Pericardium fibroblast (primary cell): Measurements from ENCODE around the gene SMARCD2. TPM values are rescaled to one million over a fixed set of nuclear protein-coding genes. Genes with fewer than 3 reads are reported as not detected.

Experiments
- total RNA-seq: library from RNA; depleted of rRNA; stranded (reverse); fragments of >200 nt; gene quantifications from 2 replicates; pipeline ENCODE4 v1.2.3, GENCODE V29; 2015

SMARCD2 gene
- total RNA-seq: 212 and 236 TPM in 2 replicates

DNA sequence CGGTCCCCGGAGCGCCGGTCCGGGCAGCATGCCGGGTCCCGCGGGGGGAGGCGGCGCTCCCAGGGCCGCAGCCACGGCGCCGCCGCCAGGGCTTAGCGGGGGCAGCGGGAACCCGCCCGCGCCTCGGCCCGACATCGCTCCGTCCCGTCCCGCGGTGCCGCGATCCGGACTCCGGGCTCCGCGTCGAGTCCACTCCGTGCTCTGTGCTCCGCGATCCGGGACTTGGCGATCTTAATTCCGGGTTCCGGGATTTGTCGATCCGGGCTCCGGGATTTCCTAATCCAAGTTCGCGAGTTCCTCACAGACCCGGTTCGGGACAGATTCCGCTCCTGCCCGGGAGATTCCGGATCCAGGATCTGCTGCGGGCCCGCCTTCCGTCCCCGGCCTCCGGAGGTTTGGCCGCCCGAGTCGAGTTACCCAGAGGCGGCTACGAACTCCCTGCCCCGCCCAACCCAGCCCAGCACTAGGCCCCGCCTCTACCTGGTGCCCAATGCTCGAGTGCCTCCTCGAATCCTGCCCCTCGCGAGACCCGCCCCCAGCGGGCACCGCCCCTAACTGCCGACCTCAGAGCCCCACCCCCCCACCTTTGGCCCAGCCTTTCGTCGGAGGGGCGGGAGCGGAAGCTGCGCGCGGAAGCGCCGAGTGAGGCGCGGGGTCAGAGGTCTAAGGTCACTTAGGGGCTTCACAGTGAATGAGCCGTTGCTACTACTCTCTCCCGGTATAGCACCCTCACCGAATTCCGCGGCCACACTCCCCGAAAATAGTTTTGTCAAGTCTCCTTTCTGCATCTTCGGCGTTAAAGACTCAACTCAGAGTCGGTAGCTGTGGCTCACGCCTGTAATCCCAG, at the start of gene SMARCD2:
TSS of gene SMARCD2 (minus strand) at position 146 of the 847 bp plus-strand sequence. CDS start at position 135, 11 bp downstream.

DNA sequence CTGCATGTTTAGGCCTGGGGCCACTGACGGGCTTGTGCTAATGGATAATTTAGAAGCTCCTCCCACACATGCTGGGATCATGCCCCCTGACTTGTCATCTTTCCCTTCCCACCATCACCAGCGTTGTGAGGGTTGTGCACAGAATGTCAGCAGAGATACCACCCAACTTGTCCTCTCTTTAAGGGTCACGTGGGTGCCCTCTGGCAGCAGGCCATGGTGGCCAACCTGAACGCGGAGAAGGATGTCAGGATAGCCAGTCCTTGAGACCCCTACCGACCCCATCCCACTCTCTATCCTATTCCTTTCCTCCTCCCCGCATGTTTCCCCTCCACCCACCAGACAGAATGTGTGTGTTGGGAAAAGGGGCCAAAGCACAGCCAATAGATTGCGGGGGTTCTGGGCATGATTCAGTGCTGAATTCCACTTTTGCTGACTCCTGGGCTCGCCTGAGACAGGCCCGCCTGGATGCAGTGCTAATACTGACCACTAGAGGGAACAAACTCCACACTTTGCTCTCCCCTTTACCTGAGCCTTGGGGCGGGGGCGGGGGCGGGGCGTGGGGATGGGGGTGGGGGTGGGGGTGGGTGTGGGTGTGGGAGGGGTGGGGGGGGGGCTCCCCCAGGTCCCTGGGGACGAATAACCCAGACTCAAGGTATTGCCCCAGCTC, 39.6 kb upstream of the SMARCD2 start, which contains the start of gene GH2:
TSS of gene GH2 (minus strand) at position 10 of the 667 bp plus-strand sequence. CDS start 143 bp downstream, outside the sequence.

GRCh38 chr17:63873577-63873976, 31.1 kb upstream of the SMARCD2 start, which contains the start of gene CSH2:
CSH2 (minus strand) TSS chr17:63873677; CDS start chr17:63873614, 63 bp downstream.

DNA sequence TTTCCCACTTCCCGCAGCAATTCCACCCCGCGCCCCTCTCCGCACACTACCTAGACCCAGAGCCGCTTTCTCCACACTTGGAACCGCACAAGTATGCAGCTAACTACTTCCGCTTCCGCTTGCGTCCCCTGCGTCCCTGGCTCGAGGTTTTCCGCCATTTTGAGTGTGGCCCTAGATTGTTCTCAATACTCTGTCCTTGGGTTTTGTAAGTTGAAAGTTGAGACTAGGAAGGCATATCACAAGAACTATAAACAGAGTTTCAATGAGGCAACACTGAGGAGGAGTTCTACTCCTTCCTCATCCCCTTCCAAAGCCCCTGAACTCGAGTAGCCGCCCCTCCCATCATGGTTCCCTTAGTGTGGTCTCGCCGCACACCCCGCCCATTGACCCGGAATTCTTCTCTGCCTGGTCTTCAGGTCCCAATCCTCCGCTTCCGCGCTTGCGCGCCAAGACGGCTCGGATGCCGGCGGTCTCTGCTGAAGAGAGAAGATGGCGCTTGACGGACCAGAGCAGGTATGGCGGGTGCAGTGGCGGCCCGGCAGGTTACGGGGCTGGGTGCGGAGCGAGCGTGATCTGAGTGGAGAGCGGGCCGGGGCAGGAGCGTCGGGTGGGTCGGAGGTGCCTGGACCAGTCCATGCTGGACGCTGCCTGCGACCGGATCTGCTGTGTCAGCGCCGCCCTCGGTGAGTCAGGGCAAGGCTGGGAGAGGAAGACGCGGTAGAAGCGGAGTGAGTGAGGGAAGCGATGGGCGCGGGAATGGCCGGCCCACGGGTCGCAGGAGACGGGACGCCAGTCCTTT, 15.3 kb downstream of the SMARCD2 start, which contains the start of the genes FTSJ3 and PSMC5:
TSS of gene FTSJ3 (minus strand) at position 662 of the 799 bp plus-strand sequence. CDS start 761 bp downstream, outside the sequence.
TSS of gene PSMC5 (plus strand) at position 430 of the 799 bp plus-strand sequence. CDS start at position 490, 60 bp downstream.

Other genes with a start within 250 kb of the SMARCD2 start
- gene TACO1, start 241.8 kb downstream of the SMARCD2 start, total RNA-seq: 14.9 and 16.1 TPM in 2 replicates
- gene MAP3K3, start 220.3 kb downstream of the SMARCD2 start, total RNA-seq: 26.4 and 28.0 TPM in 2 replicates
- gene LIMD2, start 142.6 kb downstream of the SMARCD2 start, total RNA-seq: 13.9 and 16.3 TPM in 2 replicates
- 13.6 and 18.1 TPM in 2 replicates for gene STRADA, start 100.9 kb downstream of the SMARCD2 start, total RNA-seq
- 27.9 and 38.9 TPM in 2 replicates for gene CCDC47, start 69.1 kb downstream of the SMARCD2 start, total RNA-seq
- gene DDX42, start 68.5 kb downstream of the SMARCD2 start, total RNA-seq: 28.0 and 46.6 TPM in 2 replicates
- 50.2 and 65.2 TPM in 2 replicates for gene PSMC5, start 15.3 kb downstream of the SMARCD2 start, total RNA-seq
- 45.5 and 48.1 TPM in 2 replicates for gene FTSJ3, start 15.0 kb downstream of the SMARCD2 start, total RNA-seq
- gene CSH2, start 31.0 kb upstream of the SMARCD2 start, total RNA-seq: not detected in 2 replicates
- gene GH2, start 39.3 kb upstream of the SMARCD2 start, total RNA-seq: not detected in 2 replicates
- not detected in 2 replicates for gene CSH1, start 53.9 kb upstream of the SMARCD2 start, total RNA-seq
- not detected in 2 replicates for gene CSHL1, start 68.6 kb upstream of the SMARCD2 start, total RNA-seq
- gene GH1, start 76.2 kb upstream of the SMARCD2 start, total RNA-seq: not detected in 2 replicates
- gene CD79B, start 89.6 kb upstream of the SMARCD2 start, total RNA-seq: not detected in 2 replicates
- under 0.01 TPM in 1 of 2 replicates, not detected in the other for gene SCN4A, start 130.2 kb upstream of the SMARCD2 start, total RNA-seq
- gene PRR29, start 155.7 kb upstream of the SMARCD2 start, total RNA-seq: 0.82 and 3.8 TPM in 2 replicates
- 0.70 and 0.77 TPM in 2 replicates for gene ICAM2, start 177.9 kb upstream of the SMARCD2 start, total RNA-seq